ENCODE measurements around the gene TNF.

DNA sequence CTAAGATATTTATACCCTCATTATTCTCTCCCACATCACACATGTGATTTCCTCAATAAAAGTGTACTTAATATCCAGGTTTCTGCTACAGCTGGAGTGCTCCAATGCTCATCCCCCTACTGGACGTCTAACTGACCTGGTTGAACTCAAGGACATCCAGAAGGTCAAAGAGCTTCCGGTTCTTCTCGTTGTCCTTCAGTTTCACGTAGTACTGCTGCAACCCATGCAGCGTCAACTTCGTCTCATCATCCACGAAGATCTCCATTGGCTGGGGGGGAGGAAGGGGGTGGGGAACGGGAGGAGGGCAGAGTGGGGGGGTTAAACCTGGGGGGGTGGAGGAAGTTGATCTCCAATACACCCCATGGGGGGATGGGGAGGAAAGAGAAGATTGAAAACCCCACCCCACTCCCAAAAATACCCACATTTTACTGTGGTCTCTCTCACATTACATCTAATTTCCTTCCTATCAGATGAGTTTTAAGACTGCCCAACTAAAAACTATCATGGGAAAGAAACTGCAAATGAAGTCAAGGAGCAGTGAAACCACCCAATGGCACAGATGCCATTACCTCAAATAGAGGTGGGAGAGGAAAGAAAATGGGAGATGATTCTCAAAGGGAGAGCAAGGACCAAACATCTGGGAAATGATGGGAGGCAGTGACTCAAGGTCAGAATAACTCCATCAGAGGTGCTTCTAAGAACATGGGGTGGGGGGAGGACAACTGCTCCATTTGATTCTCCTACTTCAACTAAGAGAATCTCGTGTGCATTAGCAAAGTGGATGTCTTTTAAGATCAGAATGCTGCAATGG is 42.5 kb upstream of the TNF start:
- no peak for TF ChIP-seq BHLHE40 (IDR thresholded peaks at IDR 0.05; ENCODE audit: borderline replicate concordance)
- TF ChIP-seq PKNOX1 (IDR thresholded peaks at IDR 0.05): no peak
- no peak for TF ChIP-seq SP1 (IDR thresholded peaks at IDR 0.05)
- no peak for TF ChIP-seq FOXA1 (IDR thresholded peaks at IDR 0.05)
- no peak for TF ChIP-seq TARDBP (IDR thresholded peaks at IDR 0.05)
- TF ChIP-seq FOXM1 (IDR thresholded peaks at IDR 0.05; ENCODE audit: borderline replicate concordance): no peak
- TF ChIP-seq HDGF (IDR thresholded peaks at IDR 0.05; ENCODE audit: borderline replicate concordance): no peak
- TF ChIP-seq FOXK2 (IDR thresholded peaks at IDR 0.05): no peak
- no peak for TF ChIP-seq NFRKB (IDR thresholded peaks at IDR 0.05)
